ENCODE results near the gene CROCC2.

Gene CROCC2

GRCh38 chr2:240966457-240966905 lies 60.3 kb downstream of the CROCC2 start:
- Histone ChIP-seq H3K9ac (ENCODE audit: low read length) (no peak overlapping the region), H3F3A (ENCODE audit: insufficient read depth, low read length) (no peaks in the 10 kb centered on the region), H3K36me3 (ENCODE audit: insufficient read depth, low read length) (no peaks in the 10 kb centered on the region), H3K27ac (ENCODE audit: low read depth, low read length, poor library complexity, severe bottlenecking) (no peak overlapping the region), H3K4me3 (ENCODE audit: low read depth, low read length, poor library complexity, severe bottlenecking) (no peak overlapping the region), H3K27me3 (ENCODE audit: insufficient read depth, low read length) (peaks cover 15% of the 10 kb centered on the region; the same call in 1 of the 2 replicates), H3K79me2 (ENCODE audit: insufficient read depth, low read length) (no peaks in the 10 kb centered on the region), H3K9me3 (ENCODE audit: low read length) (no peaks in the 10 kb centered on the region), H3K4me2 (ENCODE audit: low read length) (no peak overlapping the region), H2AFZ (ENCODE audit: low read length) (no peak overlapping the region), H3K4me1 (ENCODE audit: insufficient read depth, low read length, severe bottlenecking) (no peaks in the 10 kb centered on the region), H3K9me2 (ENCODE audit: low read depth, low read length) (no peaks in the 10 kb centered on the region), H4K20me1 (ENCODE audit: insufficient read depth, low read length) (no peaks in the 10 kb centered on the region)
- TF ChIP-seq, protein P1, sequence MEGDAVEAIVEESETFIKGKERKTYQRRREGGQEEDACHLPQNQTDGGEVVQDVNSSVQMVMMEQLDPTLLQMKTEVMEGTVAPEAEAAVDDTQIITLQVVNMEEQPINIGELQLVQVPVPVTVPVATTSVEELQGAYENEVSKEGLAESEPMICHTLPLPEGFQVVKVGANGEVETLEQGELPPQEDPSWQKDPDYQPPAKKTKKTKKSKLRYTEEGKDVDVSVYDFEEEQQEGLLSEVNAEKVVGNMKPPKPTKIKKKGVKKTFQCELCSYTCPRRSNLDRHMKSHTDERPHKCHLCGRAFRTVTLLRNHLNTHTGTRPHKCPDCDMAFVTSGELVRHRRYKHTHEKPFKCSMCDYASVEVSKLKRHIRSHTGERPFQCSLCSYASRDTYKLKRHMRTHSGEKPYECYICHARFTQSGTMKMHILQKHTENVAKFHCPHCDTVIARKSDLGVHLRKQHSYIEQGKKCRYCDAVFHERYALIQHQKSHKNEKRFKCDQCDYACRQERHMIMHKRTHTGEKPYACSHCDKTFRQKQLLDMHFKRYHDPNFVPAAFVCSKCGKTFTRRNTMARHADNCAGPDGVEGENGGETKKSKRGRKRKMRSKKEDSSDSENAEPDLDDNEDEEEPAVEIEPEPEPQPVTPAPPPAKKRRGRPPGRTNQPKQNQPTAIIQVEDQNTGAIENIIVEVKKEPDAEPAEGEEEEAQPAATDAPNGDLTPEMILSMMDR (IDR thresholded peaks at IDR 0.05; ENCODE audit: low read length), result no peak
- no peak for TF ChIP-seq EZH2 (IDR thresholded peaks at IDR 0.05; ENCODE audit: borderline replicate concordance, low read length)

- H3K36me3 ChIP-seq (ENCODE audit: insufficient read depth, low read length), result no peaks in the 10 kb centered on the region
- H3K9ac ChIP-seq (ENCODE audit: low read length), result no peak overlapping the region
- TF ChIP-seq, protein P1 (IDR thresholded peaks at IDR 0.05; ENCODE audit: low read length), result no peak
- TF ChIP-seq EZH2 (IDR thresholded peaks at IDR 0.05; ENCODE audit: borderline replicate concordance, low read length), result no peak
- no peaks in the 10 kb centered on the region for H3F3A ChIP-seq (ENCODE audit: insufficient read depth, low read length)
- no peak overlapping the region for H3K27ac ChIP-seq (ENCODE audit: low read depth, low read length, poor library complexity, severe bottlenecking)
- H3K4me2 ChIP-seq (ENCODE audit: low read length), result no peak overlapping the region
- no peaks in the 10 kb centered on the region for H3K4me1 ChIP-seq (ENCODE audit: insufficient read depth, low read length, severe bottlenecking)
- H3K9me3 ChIP-seq (ENCODE audit: low read length), result no peaks in the 10 kb centered on the region
- H3K79me2 ChIP-seq (ENCODE audit: insufficient read depth, low read length), result no peaks in the 10 kb centered on the region
- no peaks in the 10 kb centered on the region for H4K20me1 ChIP-seq (ENCODE audit: insufficient read depth, low read length)
- H3K9me2 ChIP-seq (ENCODE audit: low read depth, low read length), result no peaks in the 10 kb centered on the region
- no peak overlapping the region for H3K4me3 ChIP-seq (ENCODE audit: low read depth, low read length, poor library complexity, severe bottlenecking)
- H2AFZ ChIP-seq (ENCODE audit: low read length), result no peak overlapping the region
- H3K27me3 ChIP-seq (ENCODE audit: insufficient read depth, low read length), result peaks cover 14% of the 10 kb centered on the region; the same call in 1 of the 2 replicates
Measured at GRCh38 chr2:240966906-240967680, 61.0 kb downstream of the CROCC2 start.

DNA sequence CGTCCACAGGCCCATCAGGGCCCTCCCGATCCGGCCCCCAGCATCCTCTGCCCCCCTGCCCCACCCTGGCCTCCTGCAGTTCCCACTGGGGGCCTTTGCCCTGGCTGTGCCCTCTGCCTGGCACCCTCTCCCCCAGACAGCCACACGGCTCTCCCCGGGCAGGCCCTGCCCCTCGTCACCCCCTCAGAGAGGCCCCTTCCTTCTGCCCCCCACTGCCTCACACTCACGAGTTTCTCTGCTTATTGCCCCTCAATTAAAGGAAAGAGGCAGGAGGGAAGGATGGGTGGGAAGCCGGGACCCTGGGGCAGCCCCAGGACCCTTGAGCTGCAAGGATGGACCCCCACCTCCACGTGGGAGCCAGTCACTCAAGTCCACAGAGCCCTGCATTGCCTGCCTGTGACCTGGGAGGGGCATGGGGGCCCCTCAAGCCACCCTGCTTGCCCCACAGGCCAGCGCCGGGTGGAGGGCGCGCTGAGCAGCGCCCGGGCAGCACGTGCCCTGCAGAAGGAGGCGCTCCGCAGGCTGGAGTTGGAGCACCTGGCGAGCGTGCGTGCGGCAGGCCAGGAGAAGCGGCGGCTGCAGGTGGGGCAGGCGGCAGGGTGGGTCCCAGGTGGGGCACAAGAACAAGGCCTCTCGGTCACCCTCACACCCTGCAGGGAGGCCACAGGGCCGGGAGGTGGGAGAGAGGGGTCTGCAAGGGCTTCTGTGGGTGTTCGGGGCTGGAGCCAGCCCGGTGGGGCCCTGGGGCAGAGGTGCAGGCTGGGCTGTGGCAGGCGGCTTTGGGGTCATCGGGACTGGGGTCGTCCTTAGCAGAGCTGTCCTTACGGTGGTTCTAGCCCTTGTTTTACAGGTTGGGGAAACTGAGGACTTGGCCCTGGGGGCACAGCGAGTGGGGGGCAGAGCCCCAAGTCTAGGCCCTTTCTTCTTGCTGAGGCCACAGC lies 61.8 kb downstream of the CROCC2 start:
- Histone ChIP-seq H3K9me3 (ENCODE audit: low read length) (no peaks in the 10 kb centered on the region), H3K4me2 (ENCODE audit: low read length) (no peak overlapping the region), H3K36me3 (ENCODE audit: insufficient read depth, low read length) (no peaks in the 10 kb centered on the region), H3K4me3 (ENCODE audit: low read depth, low read length, poor library complexity, severe bottlenecking) (no peak overlapping the region), H3K79me2 (ENCODE audit: insufficient read depth, low read length) (no peaks in the 10 kb centered on the region), H3K27me3 (ENCODE audit: insufficient read depth, low read length) (peaks cover 14% of the 10 kb centered on the region; the same call in 1 of the 2 replicates), H4K20me1 (ENCODE audit: insufficient read depth, low read length) (no peaks in the 10 kb centered on the region), H3K9ac (ENCODE audit: low read length) (no peak overlapping the region), H3K9me2 (ENCODE audit: low read depth, low read length) (no peaks in the 10 kb centered on the region), H2AFZ (ENCODE audit: low read length) (no peak overlapping the region), H3F3A (ENCODE audit: insufficient read depth, low read length) (no peaks in the 10 kb centered on the region), H3K27ac (ENCODE audit: low read depth, low read length, poor library complexity, severe bottlenecking) (no peak overlapping the region), H3K4me1 (ENCODE audit: insufficient read depth, low read length, severe bottlenecking) (no peaks in the 10 kb centered on the region)
- TF ChIP-seq EZH2 (IDR thresholded peaks at IDR 0.05; ENCODE audit: borderline replicate concordance, low read length), result no peak
- TF ChIP-seq, protein P1 (IDR thresholded peaks at IDR 0.05; ENCODE audit: low read length), result no peak
